CD14-positive monocyte (primary cell): ENCODE data around the gene HLA-A. TPM values are rescaled to one million over a fixed set of nuclear protein-coding genes. Genes with fewer than 3 reads are reported as not detected.
A peak's percentile ranks its signal among the peaks of the same experiment; 100 is the strongest.

Experiments used
- DNase-seq, 3 donors: peaks; one replicate each; pipeline ENCODE4 v3.0.0-alpha.2; 2011 to 2022
- H2AFZ ChIP-seq: 2 replicates; pipeline ENCODE4 v1.6.0; 2012; ENCODE audit warnings: mild to moderate bottlenecking, low read depth, low read length, inconsistent platforms; ENCODE audit not compliant: insufficient read depth, poor library complexity, severe bottlenecking
- H3K27ac ChIP-seq, 2 donors: 1 replicate in 1 of 2; 2 replicates in 1 of 2; pipeline ENCODE4 v1.5.1; 2012 to 2013; ENCODE audit warnings: low read length in 2 of 2, control low read depth in 1 of 2, inconsistent platforms in 1 of 2, low read depth in 1 of 2, mild to moderate bottlenecking in 1 of 2
- H3K27me3 ChIP-seq, 2 donors: one replicate each; pipeline versions ENCODE4 v1.6.0 to v1.6.1; 2011 to 2013; ENCODE audit warnings: low read length in 2 of 2; ENCODE audit not compliant: control insufficient read depth in 2 of 2, insufficient read depth in 2 of 2
- H3K36me3 ChIP-seq, 2 donors: replicated peaks in 1 of 2; 1 replicate in 1 of 2; 2 replicates in 1 of 2; pipeline versions ENCODE4 v1.5.1 to v1.6.1; 2012 to 2013; ENCODE audit warnings: low read length in 2 of 2, control low read depth in 1 of 2, inconsistent platforms in 1 of 2, mild to moderate bottlenecking in 1 of 2; ENCODE audit not compliant: insufficient read depth in 2 of 2, control insufficient read depth in 1 of 2
- H3K4me1 ChIP-seq, 2 donors: 1 replicate in 1 of 2; 2 replicates in 1 of 2; pipeline versions ENCODE4 v1.5.1 to v1.6.1; 2012 to 2013; ENCODE audit warnings: low read length in 2 of 2, control low read depth in 1 of 2, inconsistent platforms in 1 of 2, mild to moderate bottlenecking in 1 of 2, moderate library complexity in 1 of 2; ENCODE audit not compliant: insufficient read depth in 2 of 2, control insufficient read depth in 1 of 2
- H3K4me2 ChIP-seq: replicated peaks from 2 replicates; pipeline ENCODE3; 2012; ENCODE audit warnings: low read length, moderate library complexity, mild to moderate bottlenecking; ENCODE audit not compliant: poor library complexity, severe bottlenecking; ENCODE audit errors: extremely low read depth
- H3K4me3 ChIP-seq, 3 experiments: fragments of 200-600 bp in 1 of 3; sonication (generic) in 1 of 3; replicated peaks in 1 of 3; 1 replicate in 2 of 3; 2 replicates in 1 of 3; pipeline ENCODE4 v1.5.1; 2011 to 2013; ENCODE audit warnings: low read length in 3 of 3, mild to moderate bottlenecking in 3 of 3, control low read depth in 2 of 3, low read depth in 2 of 3, inconsistent platforms in 1 of 3, moderate library complexity in 1 of 3
- H3K79me2 ChIP-seq: 2 replicates; pipeline ENCODE4 v1.6.0; 2012; ENCODE audit warnings: mild to moderate bottlenecking, control low read depth, inconsistent platforms, low read length, moderate library complexity; ENCODE audit not compliant: insufficient read depth
- H3K9ac ChIP-seq: 2 replicates; pipeline ENCODE4 v1.6.0; 2017; ENCODE audit warnings: low read length, mild to moderate bottlenecking; ENCODE audit not compliant: insufficient read depth, poor library complexity, severe bottlenecking
- H3K9me3 ChIP-seq, 2 donors: replicated peaks in 1 of 2; 1 replicate in 1 of 2; 2 replicates in 1 of 2; pipeline versions ENCODE4 v1.5.1 to v1.6.1; 2012 to 2013; ENCODE audit warnings: low read length in 2 of 2, control low read depth in 1 of 2; ENCODE audit not compliant: control insufficient read depth in 1 of 2, insufficient read depth in 1 of 2
- H4K20me1 ChIP-seq: 2 replicates; pipeline ENCODE4 v1.6.0; 2012; ENCODE audit warnings: mild to moderate bottlenecking, low read length, control low read depth, moderate library complexity; ENCODE audit not compliant: insufficient read depth
- H3K27ac Mint-ChIP-seq, 7 donors: one replicate each; pipeline ENCODE4 v1.8.0; 2020; ENCODE audit warnings: mild to moderate bottlenecking in 7 of 7, mixed read lengths in 7 of 7, moderate library complexity in 6 of 7, inconsistent platforms in 2 of 7
- H3K27me3 Mint-ChIP-seq, 3 donors: one replicate each; pipeline ENCODE4 v1.8.0; 2021 to 2022; ENCODE audit warnings: low read depth in 3 of 3, mild to moderate bottlenecking in 3 of 3, mixed read lengths in 3 of 3, moderate library complexity in 3 of 3, inconsistent platforms in 1 of 3
- H3K36me3 Mint-ChIP-seq, 2 donors: one replicate each; pipeline ENCODE4 v1.8.0; 2020; ENCODE audit warnings: mixed read lengths in 2 of 2, inconsistent platforms in 1 of 2, mild to moderate bottlenecking in 1 of 2
- H3K4me1 Mint-ChIP-seq: one replicate; pipeline ENCODE4 v1.8.0; 2020; ENCODE audit warnings: mild to moderate bottlenecking, mixed read lengths
- H3K4me3 Mint-ChIP-seq, 2 donors: one replicate each; pipeline ENCODE4 v1.8.0; 2020; ENCODE audit warnings: mild to moderate bottlenecking in 2 of 2, mixed read lengths in 2 of 2, moderate library complexity in 1 of 2
- H3K9me3 Mint-ChIP-seq, 7 donors: one replicate each; pipeline ENCODE4 v1.8.0; 2020 to 2022; ENCODE audit warnings: mixed read lengths in 7 of 7, mild to moderate bottlenecking in 6 of 7, moderate library complexity in 6 of 7, inconsistent platforms in 2 of 7
- CTCF ChIP-seq: fragments of 200-600 bp; IDR thresholded peaks from one replicate; pipeline ENCODE4 v1.8.0; 2022; ENCODE audit warnings: antibody characterized with exemption, mild to moderate bottlenecking
- WGBS: methylation state at CpG from one replicate; pipeline ENCODE4 v1.1.5; 2013; ENCODE audit warnings: missing lambda C conversion rate; ENCODE audit not compliant: insufficient coverage; 5-methylcytosine and 5-hydroxymethylcytosine counted together
- intact Hi-C, 2 donors: fragments of 100-400 bp; cut with micrococcal nuclease; formaldehyde crosslinking; loops; one replicate each; pipeline versions ENCODE4 v1.15.0 to v1.15.1; 2023
- polyA plus RNA-seq, 3 donors: library from polyadenylated mRNA; depleted of rRNA in 1 of 3; unstranded in 2 of 3; stranded (reverse) in 1 of 3; fragments of 300-500 nt in 2 of 3; fragments of >200 nt in 1 of 3; fragmentation: Illumina TruSeq in 2 of 3; gene quantifications; 1 replicate in 2 of 3; 2 replicates in 1 of 3; pipeline ENCODE4 v1.2.3, GENCODE V29; 2012 to 2021

HLA-A gene
- polyA plus RNA-seq, 3 donors: 1,518 to 2,788 (median 1,574) TPM

GRCh38 chr6:29976253-29976587, 33.9 kb downstream of the HLA-A start:
- no peaks in the 10 kb centered on the region for H3K9me3 ChIP-seq
- DNase-seq: no peak
- H3K36me3 ChIP-seq: no peaks in the 10 kb centered on the region
- 0% methylated on average over 3 of the region's 8 CpGs for WGBS
- Mint-ChIP-seq H3K27me3 (peaks cover 55 to 68% (median 66%) of the 10 kb centered on the region in 3 donors), H3K9me3 (peaks cover 0 to 15% (median 12%) of the 10 kb centered on the region in 7 donors), H3K4me3 (peak overlapping the region; percentile 93 to 99), H3K4me1 (peaks cover 38% of the 10 kb centered on the region), H3K27ac (peak overlapping the region in 1 of 7 donors; percentile 24), H3K36me3 (peaks cover 8 to 27% of the 10 kb centered on the region in 2 donors)
- no peak overlapping the region for H3K27ac ChIP-seq
- H3K4me2 ChIP-seq: peak overlapping the region; percentile 71
- no peak for TF ChIP-seq CTCF
- H3K4me3 ChIP-seq: peak overlapping the region; percentile 30 to 73 (median 33)
- peaks cover 24 to 32% of the 10 kb centered on the region in 2 donors for H3K4me1 ChIP-seq
- no peaks in the 10 kb centered on the region for H4K20me1 ChIP-seq
- H2AFZ ChIP-seq: peak overlapping the region; percentile 79
- H3K79me2 ChIP-seq: no peaks in the 10 kb centered on the region
- H3K27me3 ChIP-seq: peaks cover 33 to 55% of the 10 kb centered on the region in 2 donors
- intact Hi-C loops: loop anchor here in 1 of 2 donors (10.0 kb wide), 1 partner anchor 51 kb away; no protein-coding TSS in a partner anchor
- H3K9ac ChIP-seq: peak overlapping the region; percentile 59

DNA sequence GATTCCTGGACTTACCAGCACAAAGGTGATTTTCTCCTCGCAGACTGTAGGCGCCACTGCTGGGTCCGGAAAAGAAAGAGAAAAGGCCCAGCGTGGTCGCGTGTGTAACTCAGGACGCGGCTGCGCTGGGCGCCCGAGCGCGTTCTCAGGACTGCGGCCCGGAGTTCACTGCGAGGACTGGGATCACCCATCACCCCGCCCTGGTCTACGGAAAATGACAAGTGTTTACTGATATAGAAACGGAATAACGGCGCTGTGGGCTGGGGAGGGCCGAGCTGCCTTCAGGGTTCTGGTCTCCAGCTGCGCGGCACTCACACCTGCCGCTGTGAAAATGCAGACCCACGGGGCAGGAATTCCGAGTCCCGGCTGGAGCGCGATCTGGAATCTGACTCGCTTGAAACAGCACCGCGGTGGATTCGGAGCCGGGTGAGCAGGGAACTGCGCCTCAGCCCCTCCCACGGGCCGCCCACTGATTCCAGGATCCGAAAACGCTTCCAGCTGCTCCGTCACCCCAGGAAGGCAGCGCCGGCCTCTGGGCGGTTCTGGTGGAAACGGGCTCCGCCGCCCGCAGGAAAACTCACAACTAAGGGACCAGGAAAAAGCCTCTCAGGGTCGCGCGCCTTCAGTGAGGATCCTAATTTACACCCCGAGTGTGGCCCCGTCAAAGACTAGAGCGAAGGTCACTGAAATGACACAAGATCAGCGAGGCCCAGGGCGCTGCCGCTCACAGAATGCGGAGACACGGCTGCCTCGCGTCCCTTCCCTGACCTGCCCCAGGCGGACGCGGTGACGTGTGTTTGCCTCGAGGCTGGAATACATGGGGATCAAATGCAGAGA, 34.5 kb downstream of the HLA-A start:
- H3K27ac Mint-ChIP-seq: peak overlapping the region in 4 of 7 donors; percentile 24 to 81 (median 74)
- Histone ChIP-seq H3K79me2 (no peaks in the 10 kb centered on the region), H2AFZ (peak overlapping the region; percentile 79), H3K27ac (no peak overlapping the region), H3K4me2 (peak overlapping the region; percentile 71), H3K36me3 (no peaks in the 10 kb centered on the region), H3K9me3 (no peaks in the 10 kb centered on the region), H3K9ac (peak overlapping the region; percentile 59), H3K4me1 (peaks cover 24 to 32% of the 10 kb centered on the region in 2 donors), H3K4me3 (peak overlapping the region; percentile 30 to 73 (median 33)), H3K27me3 (peaks cover 33 to 55% of the 10 kb centered on the region in 2 donors), H4K20me1 (no peaks in the 10 kb centered on the region)
- H3K9me3 Mint-ChIP-seq: peaks cover 0 to 15% (median 12%) of the 10 kb centered on the region in 7 donors
- peak; percentile 53 to 59 (median 56) for DNase-seq
- peaks cover 8 to 27% of the 10 kb centered on the region in 2 donors for H3K36me3 Mint-ChIP-seq
- intact Hi-C loops: loop anchor here in 1 of 2 donors (10.0 kb wide), 1 partner anchor 52 kb away; no protein-coding TSS in a partner anchor
- peaks cover 44% of the 10 kb centered on the region for H3K4me1 Mint-ChIP-seq
- WGBS: 1% methylated on average over 66 of the region's 66 CpGs
- TF ChIP-seq CTCF: no peak
- H3K27me3 Mint-ChIP-seq: peaks cover 55 to 65% (median 65%) of the 10 kb centered on the region in 3 donors
- H3K4me3 Mint-ChIP-seq: peak overlapping the region; percentile 93 to 99
